ENCODE results near the gene TNS4. TPM values are rescaled to one million over a fixed set of nuclear protein-coding genes. Genes with fewer than 3 reads are reported as not detected.

TNS4 gene
- total RNA-seq, 1 donor from 2014 or later = not detected

DNA sequence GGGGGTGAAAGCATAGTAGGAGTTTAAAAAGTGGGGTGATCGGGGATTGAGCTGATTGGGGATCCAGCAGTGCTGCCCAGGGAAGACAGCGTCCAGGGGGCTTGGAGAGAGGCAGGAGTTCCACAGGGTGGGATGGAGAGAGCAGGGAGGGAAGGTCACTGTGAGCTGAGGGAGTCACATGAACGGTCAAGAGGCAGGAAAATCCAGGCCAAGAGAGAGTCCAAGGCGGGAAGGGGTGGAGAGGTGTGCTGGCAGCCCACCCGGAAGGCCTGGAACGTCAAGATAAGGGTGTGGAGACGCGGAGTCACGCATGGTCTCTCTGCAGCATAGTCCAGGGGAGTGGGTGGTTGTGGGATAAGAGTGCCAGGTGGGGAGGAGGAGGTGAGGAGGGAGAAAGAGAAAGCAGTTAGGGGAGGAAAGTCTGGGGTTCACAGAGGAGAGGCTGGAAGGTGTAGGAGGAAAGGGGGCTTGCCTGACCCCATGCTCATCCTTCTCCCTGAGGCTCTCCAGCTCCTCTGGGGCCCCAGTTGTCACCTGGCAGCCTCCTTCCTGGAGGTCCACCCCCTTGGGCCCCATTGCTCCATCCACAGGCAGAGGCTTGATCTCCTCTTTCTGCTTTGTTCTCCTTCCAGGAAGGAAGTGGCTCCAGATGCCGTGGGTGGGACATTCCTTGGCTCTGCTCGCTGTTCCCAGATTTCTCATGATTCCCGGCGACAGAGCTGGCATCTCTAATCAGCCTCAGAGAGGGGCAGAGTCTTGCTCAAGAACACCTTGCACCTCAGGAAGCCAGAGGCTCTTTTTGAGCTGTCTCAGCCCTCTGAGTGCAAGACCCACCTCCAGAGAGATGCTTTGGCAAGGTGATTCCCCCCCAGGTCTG is 35.1 kb upstream of the TNS4 start:
- no peak for FAIRE-seq
- DNase-seq (ENCODE audit: low spot score in 2 of 2) = no peak

- DNase-seq (ENCODE audit: low spot score in 2 of 2) (no peak), FAIRE-seq (no peak)
Measured at GRCh38 chr17:40535924-40536294, 34.5 kb upstream of the TNS4 start.

DNA sequence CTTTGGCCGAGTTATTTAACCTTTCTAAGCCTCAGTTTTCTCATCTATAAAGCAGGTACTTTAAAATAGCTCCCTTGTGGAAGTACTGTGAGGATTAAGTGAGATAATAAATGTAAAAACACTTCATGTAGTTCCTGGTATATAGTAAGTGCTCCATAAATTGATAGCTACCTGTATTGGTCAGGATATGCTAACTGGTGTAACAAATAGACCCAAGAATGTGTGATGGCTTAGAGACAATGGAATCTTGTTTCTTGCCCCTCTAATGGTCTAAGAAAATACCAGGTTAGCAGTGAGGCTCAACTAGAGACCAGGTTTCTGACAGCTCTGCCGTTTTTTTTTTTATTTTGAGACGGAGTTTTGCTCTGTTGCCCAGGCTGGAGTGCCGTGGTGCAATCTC is 34.0 kb upstream of the TNS4 start:
- FAIRE-seq = no peak
- DNase-seq (ENCODE audit: low spot score in 2 of 2) = no peak

GRCh38 chr17:40534371-40535189 is 33.2 kb upstream of the TNS4 start:
- DNase-seq (ENCODE audit: low spot score in 2 of 2) (no peak), FAIRE-seq (no peak)

- FAIRE-seq (no peak), DNase-seq (ENCODE audit: low spot score in 2 of 2) (no peak)
Measured at GRCh38 chr17:40533896-40534295, 32.5 kb upstream of the TNS4 start.

GRCh38 chr17:40532520-40533253 is 31.3 kb upstream of the TNS4 start:
- no peak for FAIRE-seq
- DNase-seq (ENCODE audit: low spot score in 2 of 2) = no peak

DNA sequence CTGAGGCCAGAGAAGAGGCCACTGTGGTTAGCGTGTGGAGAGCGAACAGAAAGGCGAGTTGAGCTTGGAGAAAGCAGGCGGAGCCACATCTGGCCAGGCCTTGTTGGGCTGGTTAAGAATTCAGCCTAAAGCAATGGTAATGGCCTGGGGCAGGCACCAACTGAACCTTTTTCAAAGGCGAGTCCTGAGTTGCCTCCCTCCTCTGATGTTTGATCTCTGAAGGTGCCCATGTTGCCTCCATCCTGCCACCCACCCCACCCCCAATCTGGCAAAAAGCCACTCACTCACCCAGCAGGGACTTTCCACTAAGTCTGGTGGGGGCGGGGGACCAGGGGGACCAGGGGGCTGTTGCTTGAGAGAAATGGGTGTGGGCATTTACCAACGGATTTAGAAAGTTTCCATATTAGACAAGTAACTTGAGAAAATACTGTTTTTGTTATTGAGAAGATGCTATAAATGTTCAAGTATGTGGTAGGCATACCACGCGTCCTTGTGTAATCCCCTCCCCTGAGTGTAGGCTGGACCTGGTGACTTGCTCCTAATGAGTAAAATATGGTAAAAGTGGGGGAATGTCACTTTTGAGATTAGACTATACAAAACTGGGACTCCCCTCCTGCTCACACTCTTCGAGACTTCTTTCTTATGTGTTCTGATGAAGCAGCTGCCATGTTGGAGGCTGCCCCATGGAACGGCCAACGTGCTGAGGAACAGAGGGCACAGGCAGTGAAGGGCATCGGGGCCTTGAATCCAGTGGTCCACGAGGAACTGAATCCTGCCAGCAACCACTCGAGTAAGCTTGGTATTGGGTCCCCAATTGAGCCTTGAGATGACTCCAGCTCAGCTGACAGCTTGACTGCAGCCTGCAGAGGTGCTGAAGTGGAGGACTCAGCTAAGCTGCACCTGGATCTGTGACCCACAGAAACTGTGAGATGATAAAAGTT is 29.9 kb upstream of the TNS4 start:
- DNase-seq (ENCODE audit: low spot score in 2 of 2) (no peak), FAIRE-seq (no peak)

DNA sequence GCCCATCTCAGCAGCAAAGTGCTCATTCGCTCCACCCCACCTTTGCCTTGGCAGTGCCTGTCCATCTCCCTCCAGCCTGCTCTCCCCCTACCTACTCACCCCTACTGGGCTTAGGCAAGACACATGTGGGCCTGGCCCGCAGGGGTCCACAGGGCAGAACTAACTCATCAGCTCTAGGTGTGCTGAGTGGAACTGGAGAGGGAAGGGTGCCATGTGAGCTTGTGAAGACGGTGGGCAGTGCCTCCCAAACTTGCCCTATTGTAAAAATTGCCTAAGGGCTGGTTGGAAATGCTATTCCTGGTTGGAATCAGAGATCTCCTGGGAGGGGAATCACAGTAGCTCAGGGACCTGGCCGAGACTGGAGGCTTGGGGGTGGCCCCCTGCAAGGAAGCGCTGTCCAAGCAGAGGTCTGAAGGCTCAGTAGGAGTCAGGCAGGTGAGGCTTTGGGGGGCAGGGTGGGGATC is 29.1 kb upstream of the TNS4 start:
- DNase-seq (ENCODE audit: low spot score in 2 of 2) (no peak), FAIRE-seq (no peak)

- FAIRE-seq = no peak
- no peak for DNase-seq (ENCODE audit: low spot score in 2 of 2)
Measured at GRCh38 chr17:40529991-40530390, 28.6 kb upstream of the TNS4 start.

GRCh38 chr17:40528692-40529417 is 27.4 kb upstream of the TNS4 start:
- FAIRE-seq = no peak
- DNase-seq (ENCODE audit: low spot score in 2 of 2) = no peak

DNA sequence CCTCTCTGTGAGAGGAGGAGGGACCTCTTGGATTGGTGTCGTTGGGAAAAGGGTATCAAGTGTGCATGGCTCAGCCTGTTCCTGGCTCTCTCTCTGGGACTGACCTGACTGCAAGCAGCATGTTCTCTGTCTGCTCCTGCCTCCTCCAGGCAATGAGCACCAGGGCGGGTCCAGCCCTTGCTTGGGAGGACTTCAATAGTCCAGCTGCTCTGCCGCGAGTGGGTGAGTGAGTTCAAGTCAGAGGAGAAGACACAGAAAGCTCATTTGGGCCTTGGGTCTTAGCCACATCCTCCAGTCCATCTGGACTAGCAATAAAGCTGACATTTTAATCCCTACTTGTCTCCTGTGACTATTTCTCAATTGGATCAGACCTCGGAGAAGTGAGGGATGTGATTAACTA is 25.2 kb upstream of the TNS4 start:
- FAIRE-seq = no peak
- DNase-seq (ENCODE audit: low spot score in 2 of 2) = no peak

DNA sequence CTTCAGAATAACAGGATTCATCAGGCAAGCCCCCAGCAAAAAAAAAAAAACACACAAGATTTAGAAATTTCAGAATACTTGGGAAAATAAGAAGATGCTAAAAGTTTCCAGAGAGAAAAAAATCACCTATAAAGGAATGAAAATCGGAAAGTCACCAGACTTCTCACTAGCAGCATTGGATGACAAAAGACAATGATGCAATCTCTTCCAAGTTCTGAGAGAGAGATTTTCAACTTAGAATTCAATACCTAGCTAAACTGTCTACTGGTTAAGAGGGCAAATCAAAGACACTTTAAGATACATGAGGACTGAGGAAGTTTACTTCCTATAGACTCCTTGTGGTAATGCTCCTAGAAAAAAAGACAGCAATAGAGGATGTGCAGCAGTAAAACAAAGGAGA is 23.9 kb upstream of the TNS4 start:
- FAIRE-seq = no peak
- DNase-seq (ENCODE audit: low spot score in 2 of 2) = no peak

DNA sequence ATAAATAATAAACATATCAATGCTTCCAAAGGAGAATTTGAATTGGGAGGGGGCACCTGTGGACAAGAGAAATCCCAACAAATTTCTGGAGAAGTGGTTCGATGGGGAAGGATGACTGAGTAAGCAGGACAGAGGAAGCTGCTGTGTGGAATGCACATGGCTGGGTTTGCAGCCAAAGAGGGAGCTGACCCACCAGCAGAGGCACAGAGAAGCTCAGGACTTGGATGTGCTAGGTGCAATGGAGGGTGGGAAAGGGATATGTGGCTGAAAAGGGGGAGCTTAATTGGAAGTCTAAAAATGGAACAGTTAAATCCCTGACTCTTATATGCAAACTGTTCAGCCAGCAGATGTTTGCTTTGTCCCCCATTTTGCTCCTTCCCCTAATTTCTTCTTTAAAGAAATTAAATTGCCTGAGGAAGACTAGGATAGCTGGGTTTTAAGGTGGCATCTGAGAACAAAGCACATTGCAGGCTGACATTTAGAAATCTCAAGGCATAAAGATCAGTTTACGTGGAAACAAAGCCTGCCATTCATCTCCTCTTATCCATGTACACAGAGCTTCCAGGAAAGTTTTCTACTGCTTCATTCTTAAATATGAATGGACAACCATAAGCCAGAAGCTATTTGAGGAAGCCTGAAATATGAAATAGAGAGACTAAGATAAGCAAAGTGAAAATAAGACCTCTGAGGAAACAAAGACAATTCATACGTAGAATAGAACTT is 23.0 kb upstream of the TNS4 start:
- FAIRE-seq (no peak), DNase-seq (ENCODE audit: low spot score in 2 of 2) (no peak)

- DNase-seq (ENCODE audit: low spot score in 2 of 2) (no peak), FAIRE-seq (no peak)
Measured at GRCh38 chr17:40522961-40523310, 21.5 kb upstream of the TNS4 start.

DNA sequence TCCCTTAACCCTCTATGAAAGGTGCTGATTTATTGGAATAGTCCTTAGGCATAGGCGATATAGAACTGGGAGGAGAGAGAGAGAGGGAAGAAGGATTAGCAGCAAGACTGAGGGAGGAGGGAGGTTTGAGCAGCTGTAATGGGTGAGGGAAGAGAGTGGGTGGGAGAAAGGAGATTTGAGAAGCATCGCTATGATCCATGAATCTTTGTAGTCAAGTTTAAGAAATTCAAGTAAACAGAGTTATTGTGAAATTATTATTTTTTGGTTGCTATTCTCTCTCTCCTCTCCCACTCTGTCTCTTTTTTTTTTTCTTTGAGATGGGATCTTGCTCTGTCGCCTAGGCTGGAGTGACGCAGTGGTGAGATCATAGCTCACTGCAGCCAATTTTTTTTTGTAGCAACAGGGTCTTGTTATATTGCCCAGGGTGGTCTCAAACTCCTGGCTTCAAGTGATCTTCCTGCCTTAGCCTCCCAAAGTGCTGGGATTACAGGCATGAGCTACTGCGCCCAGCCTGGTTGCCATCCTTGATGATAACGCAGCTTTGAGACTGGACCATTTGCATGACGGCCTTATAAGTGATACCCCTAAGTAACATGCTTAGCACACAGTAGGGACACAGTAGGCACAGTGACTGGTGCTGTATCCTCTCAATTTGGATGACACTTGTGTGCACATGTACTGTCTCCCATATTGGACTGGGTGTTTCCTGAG is 21.0 kb upstream of the TNS4 start:
- no peak for DNase-seq (ENCODE audit: low spot score in 2 of 2)
- FAIRE-seq = no peak

GRCh38 chr17:40520991-40521453 is 19.6 kb upstream of the TNS4 start:
- DNase-seq (ENCODE audit: low spot score in 2 of 2) = no peak
- FAIRE-seq = no peak

DNA sequence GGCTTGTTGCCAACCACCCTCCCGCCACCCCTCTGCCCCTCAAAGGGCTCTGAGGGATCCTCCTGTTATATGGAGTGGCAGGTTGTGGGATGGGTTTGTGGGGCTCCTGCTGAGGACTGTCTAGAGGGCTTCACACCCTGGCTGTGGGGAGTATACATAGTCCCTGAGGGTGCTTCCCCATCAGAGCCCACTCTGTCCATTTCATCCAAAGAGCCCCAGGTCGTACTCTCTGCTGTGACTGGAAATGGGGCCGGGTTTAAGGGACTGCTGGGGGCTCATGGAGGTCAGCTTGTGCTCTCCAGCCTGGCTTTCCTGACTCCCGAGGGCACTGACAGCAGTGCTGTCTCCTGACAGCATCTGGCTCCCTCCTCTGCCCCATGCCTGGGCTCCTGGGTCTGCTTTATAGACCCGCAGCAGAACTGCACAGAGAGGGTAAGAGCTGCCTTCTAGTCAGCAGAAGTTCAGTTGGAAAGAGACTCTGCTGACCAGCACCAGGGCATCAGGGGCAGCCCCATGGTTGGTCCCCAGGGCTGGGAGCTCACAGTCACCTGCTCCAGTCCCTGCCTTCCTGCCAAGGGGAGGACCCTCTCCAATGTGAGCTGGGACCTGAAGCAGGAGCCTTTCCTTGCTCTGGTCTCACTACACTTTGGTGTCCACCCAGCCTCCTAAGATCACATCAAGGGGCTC is 17.8 kb upstream of the TNS4 start:
- DNase-seq (ENCODE audit: low spot score in 2 of 2) (no peak), FAIRE-seq (no peak)
